Lower leg skin (tissue), 4 donors: ENCODE data around the gene SEC16A. TPM values are rescaled to one million over a fixed set of nuclear protein-coding genes. Genes with fewer than 3 reads are reported as not detected.

Experiments used
- DNase-seq, 2 donors: peaks; one replicate each; pipeline ENCODE4 v3.0.0-alpha.2; 2019; ENCODE audit warnings: low spot score in 2 of 2
- H3K4me3 ChIP-seq: fragments of 200-600 bp; sonication (generic); 2 replicates; pipeline ENCODE4 v1.5.1; 2017; ENCODE audit warnings: mild to moderate bottlenecking, low read depth; ENCODE audit not compliant: poor library complexity, severe bottlenecking
- CTCF ChIP-seq, 3 donors: fragments of 450-650 bp; IDR thresholded peaks; one replicate each; pipeline ENCODE4 v1.5.1; 2016; ENCODE audit warnings: antibody characterized with exemption in 3 of 3, mild to moderate bottlenecking in 3 of 3, moderate library complexity in 2 of 3
- POLR2A ChIP-seq, 2 donors: fragments of 450-650 bp; IDR thresholded peaks; one replicate each; pipeline ENCODE4 v1.6.1; 2016 to 2017; ENCODE audit warnings: antibody characterized with exemption in 2 of 2, mild to moderate bottlenecking in 1 of 2, moderate library complexity in 1 of 2
- WGBS, 2 donors: methylation state at CpG; one replicate each; pipeline ENCODE4 v1.1.5; 2018; 5-methylcytosine and 5-hydroxymethylcytosine counted together
- intact Hi-C: fragments of 100-400 bp; cut with DNase I; formaldehyde crosslinking; loops from one replicate; pipeline ENCODE4 v1.15.0; 2023; ENCODE audit warnings: low total_unique reads
- total RNA-seq, 4 donors: library from RNA; depleted of rRNA; stranded (reverse); fragments of >200 nt; gene quantifications; one replicate each; pipeline ENCODE4 v1.1.0, GENCODE V29; 2016

SEC16A gene
- total RNA-seq, 4 donors from 2014 or later, result 58.4 to 77.8 (median 58.5) TPM

DNA sequence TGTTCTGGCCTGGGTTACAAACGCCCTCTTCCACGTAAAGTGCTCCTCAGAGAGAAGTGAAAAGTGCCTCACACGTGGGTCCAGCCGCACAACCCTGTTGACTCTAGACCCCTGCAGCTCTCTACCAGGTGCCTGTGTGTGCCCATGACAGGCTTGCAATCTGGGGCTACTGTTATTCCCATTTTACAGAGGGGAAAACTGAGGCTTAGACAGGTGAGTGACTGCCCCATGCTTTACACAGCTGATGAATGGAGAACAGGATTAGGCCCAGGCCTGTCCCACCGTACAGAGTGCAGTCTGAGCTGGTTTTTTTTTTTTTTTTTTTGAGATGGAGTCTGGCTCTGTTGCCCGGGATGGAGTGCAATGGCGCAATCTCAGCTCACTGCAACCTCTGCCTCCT lies 37.0 kb downstream of the SEC16A start:
- H3K4me3 ChIP-seq, result no peak overlapping the region
- intact Hi-C loops, result no loop called here
- DNase-seq, result no peak
- 89 to 90% methylated on average over 7 of the region's 7 CpGs for WGBS, 2 donors
- no peak for TF ChIP-seq POLR2A (IDR thresholded peaks at IDR 0.05)
- no peak for TF ChIP-seq CTCF (IDR thresholded peaks at IDR 0.05)

- intact Hi-C loops, result no loop called here
- no peak overlapping the region for H3K4me3 ChIP-seq
- WGBS, 2 donors, result 92 to 95% methylated on average over 19 to 20 of the region's 20 CpGs
- TF ChIP-seq CTCF (IDR thresholded peaks at IDR 0.05) (no peak), POLR2A (IDR thresholded peaks at IDR 0.05) (no peak)
- no peak for DNase-seq
Measured at GRCh38 chr9:136444102-136444501, 38.7 kb downstream of the SEC16A start.

- no peak for DNase-seq
- no peak overlapping the region for H3K4me3 ChIP-seq
- TF ChIP-seq POLR2A (IDR thresholded peaks at IDR 0.05), result no peak
- TF ChIP-seq CTCF (IDR thresholded peaks at IDR 0.05), result no peak
- 91% methylated on average over 7 of the region's 7 CpGs for WGBS, 2 donors
- intact Hi-C loops, result no loop called here
Measured at GRCh38 chr9:136443687-136444086, 39.2 kb downstream of the SEC16A start.

- H3K4me3 ChIP-seq, result no peak overlapping the region
- WGBS, 2 donors, result 91 to 95% methylated on average over 15 of the region's 15 CpGs
- TF ChIP-seq POLR2A (IDR thresholded peaks at IDR 0.05), result no peak
- TF ChIP-seq CTCF (IDR thresholded peaks at IDR 0.05), result no peak
- DNase-seq, result no peak
- intact Hi-C loops, result no loop called here
Measured at GRCh38 chr9:136443087-136443486, 39.8 kb downstream of the SEC16A start.

GRCh38 chr9:136442265-136442664 lies 40.6 kb downstream of the SEC16A start:
- no peak overlapping the region for H3K4me3 ChIP-seq
- TF ChIP-seq POLR2A (IDR thresholded peaks at IDR 0.05) (no peak), CTCF (IDR thresholded peaks at IDR 0.05) (no peak)
- 72 to 76% methylated on average over 5 of the region's 5 CpGs for WGBS, 2 donors
- intact Hi-C loops, result no loop called here
- no peak for DNase-seq

GRCh38 chr9:136441681-136442245 lies 41.1 kb downstream of the SEC16A start:
- intact Hi-C loops, result no loop called here

More at GRCh38 chr9:136441681-136442245, 41.1 kb downstream of the SEC16A start:
- 74 to 78% methylated on average over 17 of the region's 17 CpGs for WGBS, 2 donors
- no peak for DNase-seq
- no peak for TF ChIP-seq POLR2A (IDR thresholded peaks at IDR 0.05)
- no peak for TF ChIP-seq CTCF (IDR thresholded peaks at IDR 0.05)
- no peak overlapping the region for H3K4me3 ChIP-seq
